Activated naive CD4-positive, alpha-beta T cell treated with anti-CD3 and anti-CD28 coated beads, Interleukin-2, amount 10 ng/mL, durations not matched to agents 7 days and 5 days (primary cell): ENCODE results near the gene NDUFV2.
A peak's percentile ranks its signal among the peaks of the same experiment; 100 is the strongest.

ENCODE experiments used
- CTCF ChIA-PET: fragments of 350-600 bp; sonication (Branson Sonifier 250); formaldehyde crosslinking; loops from one replicate; lab custom pipeline; 2021; ENCODE audit warnings: antibody characterized with exemption; lab: Charles Lee
- DNase-seq: peaks from one replicate; pipeline ENCODE4 v3.0.0-alpha.2; 2020
- H3K27ac Mint-ChIP-seq: one replicate; pipeline ENCODE4 v1.8.0; 2021; ENCODE audit warnings: mild to moderate bottlenecking, moderate library complexity, mixed read lengths
- H3K27me3 Mint-ChIP-seq: one replicate; pipeline ENCODE4 v1.8.0; 2021; ENCODE audit warnings: mild to moderate bottlenecking, mixed read lengths
- H3K36me3 Mint-ChIP-seq: one replicate; pipeline ENCODE4 v1.8.0; 2021; ENCODE audit warnings: mixed read lengths
- H3K4me1 Mint-ChIP-seq: one replicate; pipeline ENCODE4 v1.8.0; 2021; ENCODE audit warnings: mixed read lengths
- H3K4me3 Mint-ChIP-seq: one replicate; pipeline ENCODE4 v1.8.0; 2021; ENCODE audit warnings: mild to moderate bottlenecking, moderate library complexity, mixed read lengths
- H3K9me3 Mint-ChIP-seq: one replicate; pipeline ENCODE4 v1.8.0; 2021; ENCODE audit warnings: mixed read lengths

The NDUFV2 gene

DNA sequence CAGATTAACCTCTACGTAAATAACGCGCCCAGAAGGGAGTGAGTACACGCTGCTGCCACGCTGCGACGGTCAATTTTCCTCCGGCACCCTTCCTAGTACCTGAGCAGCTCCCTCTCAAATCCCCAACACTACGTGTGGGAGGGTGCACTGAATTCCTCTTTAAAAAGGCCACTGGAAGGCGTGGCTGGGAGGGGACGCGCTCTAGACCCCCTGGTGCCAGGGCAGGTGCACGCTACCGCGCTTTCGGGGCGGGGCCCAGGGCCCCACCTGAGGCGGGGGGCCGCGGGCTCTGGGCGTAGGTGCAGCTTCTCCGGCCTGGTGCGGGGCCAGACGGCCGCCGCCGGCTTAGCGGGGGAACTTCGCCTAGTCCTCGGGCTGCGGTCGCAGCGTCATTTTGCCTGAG lies 33.4 kb downstream of the NDUFV2 start:
- Mint-ChIP-seq H3K36me3 (peaks cover 39% of the 10 kb centered on the region), H3K27me3 (peaks cover 7% of the 10 kb centered on the region), H3K4me3 (peak overlapping the region; percentile 96), H3K4me1 (peaks cover 55% of the 10 kb centered on the region), H3K27ac (peak overlapping the region; percentile 100), H3K9me3 (no peaks in the 10 kb centered on the region)
- DNase-seq = no peak
- CTCF ChIA-PET = interaction anchor here (0.8 to 1.1 kb wide), 3 partner anchors 32 to 64 kb away, joined by 3 to 5 read pairs (median 3); no protein-coding TSS in a partner anchor

DNA sequence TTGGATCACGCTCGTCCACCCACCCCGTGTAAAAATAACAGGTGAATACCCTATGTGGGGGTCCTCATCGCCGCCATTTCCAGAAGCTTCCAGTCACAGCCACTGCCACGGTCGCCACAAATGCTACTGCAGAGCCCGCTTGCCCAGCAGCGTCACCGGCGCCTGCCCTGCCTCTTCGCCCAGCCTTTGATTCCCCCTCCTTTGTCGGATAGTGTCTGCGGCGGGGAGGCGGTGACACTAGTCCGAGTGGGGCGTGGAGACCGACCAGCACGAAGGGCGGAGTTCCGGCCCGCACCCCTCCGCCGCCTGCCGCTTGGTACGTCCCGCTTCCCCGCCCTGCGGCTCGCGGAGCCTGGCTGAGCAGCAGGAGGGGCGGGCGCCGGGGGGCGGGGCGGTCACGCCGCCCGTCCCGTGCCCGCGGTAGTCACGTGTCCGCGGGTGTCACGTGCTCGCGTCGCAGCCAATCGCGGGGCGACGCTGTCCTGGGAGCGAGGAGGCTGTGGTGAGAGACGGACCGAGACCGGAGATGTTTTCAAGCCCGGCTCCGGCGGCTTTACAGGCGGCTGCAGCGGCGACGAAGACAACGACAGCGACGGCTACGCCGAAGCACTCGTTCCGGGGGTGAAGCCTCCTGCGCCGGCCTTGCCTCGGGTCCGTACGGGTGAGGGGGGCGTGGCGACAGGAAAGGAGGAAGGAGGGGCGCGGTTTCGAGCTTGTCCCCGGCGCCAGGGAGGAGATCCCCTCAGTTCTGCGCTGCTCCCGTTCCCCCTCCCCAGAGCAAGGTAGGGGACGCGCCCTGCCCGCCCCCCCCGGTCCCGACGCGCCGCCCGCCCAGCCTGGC lies 34.0 kb downstream of the NDUFV2 start, which contains the start of gene ANKRD12:
ANKRD12 (plus strand) TSS at position 467 of the 841 bp plus-strand sequence. CDS start 45,652 bp downstream, outside the sequence.
- CTCF ChIA-PET = interaction anchor here (0.6 to 1.0 kb wide), 3 partner anchors 63 to 203 kb away, joined by 3 to 4 read pairs (median 3); no protein-coding TSS in a partner anchor
- Mint-ChIP-seq H3K27me3 (peaks cover 7% of the 10 kb centered on the region), H3K36me3 (peaks cover 38% of the 10 kb centered on the region), H3K9me3 (no peaks in the 10 kb centered on the region), H3K4me1 (peaks cover 61% of the 10 kb centered on the region), H3K4me3 (peak within 1 kb of the TSS; percentile 96), H3K27ac (peak within 1 kb of the TSS; percentile 100)
- DNase-seq = peak; percentile 98

DNA sequence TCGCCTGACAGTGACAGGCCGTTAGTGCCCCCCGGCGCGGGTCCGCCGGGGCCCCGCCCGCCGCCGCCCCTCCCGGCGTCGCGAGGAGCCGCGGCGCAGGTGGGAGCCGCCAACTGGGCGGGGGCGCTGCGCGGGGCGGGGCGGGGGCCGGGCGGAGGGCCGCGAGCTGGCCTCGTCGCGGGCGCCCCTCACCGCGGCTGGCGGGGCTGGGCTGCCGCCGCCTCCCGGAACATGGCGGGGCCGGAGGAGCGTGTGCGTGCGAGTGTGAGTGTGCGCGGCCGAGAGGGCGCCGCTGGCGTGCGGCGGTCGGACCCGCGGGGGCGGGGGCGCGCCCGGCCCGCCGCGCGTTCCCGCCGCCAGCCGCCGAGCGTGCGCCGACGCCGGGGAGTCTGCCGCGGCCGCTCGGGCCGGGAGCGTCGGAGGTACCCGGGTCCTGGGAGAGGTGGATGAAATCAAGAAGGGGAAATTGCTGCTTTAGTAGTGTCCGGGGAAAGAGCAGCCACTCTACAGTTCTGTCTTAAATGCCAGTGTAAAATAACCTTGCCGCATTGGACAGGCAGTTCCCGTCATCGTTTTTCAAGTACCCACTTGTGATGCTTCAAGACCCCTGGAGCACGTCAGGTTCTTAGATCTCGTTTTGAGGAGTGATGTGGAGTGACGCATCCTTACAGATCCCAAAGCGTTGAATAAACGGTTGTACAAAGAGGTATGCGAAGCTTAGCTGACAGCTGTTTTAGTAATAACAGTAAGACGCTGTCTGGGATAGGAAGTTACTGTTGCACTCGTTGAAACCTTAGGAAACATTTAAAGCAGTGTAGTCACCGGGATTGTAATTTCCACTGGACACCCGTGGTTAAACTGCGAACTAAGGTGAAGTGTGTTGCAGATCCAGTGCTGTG lies 34.9 kb downstream of the NDUFV2 start:
- DNase-seq = peak; percentile 78
- peaks cover 7% of the 10 kb centered on the region for H3K27me3 Mint-ChIP-seq
- peaks cover 67% of the 10 kb centered on the region for H3K4me1 Mint-ChIP-seq
- peaks cover 38% of the 10 kb centered on the region for H3K36me3 Mint-ChIP-seq
- no peaks in the 10 kb centered on the region for H3K9me3 Mint-ChIP-seq
- CTCF ChIA-PET = interaction anchor here (0.6 to 1.9 kb wide), 7 partner anchors 12 to 202 kb away, joined by 3 to 8 read pairs (median 4); no protein-coding TSS in a partner anchor
- H3K4me3 Mint-ChIP-seq = peak overlapping the region; percentile 96
- H3K27ac Mint-ChIP-seq = peak overlapping the region; percentile 98

- Mint-ChIP-seq H3K27me3 (peaks cover 7% of the 10 kb centered on the region), H3K36me3 (peaks cover 34% of the 10 kb centered on the region)
- CTCF ChIA-PET = interaction anchor here (1.3 to 3.0 kb wide), 5 partner anchors 30 to 57 kb away, joined by 3 to 10 read pairs (median 8); no protein-coding TSS in a partner anchor
Observed at GRCh38 chr18:9139400-9140039, 37.0 kb downstream of the NDUFV2 start.

DNA sequence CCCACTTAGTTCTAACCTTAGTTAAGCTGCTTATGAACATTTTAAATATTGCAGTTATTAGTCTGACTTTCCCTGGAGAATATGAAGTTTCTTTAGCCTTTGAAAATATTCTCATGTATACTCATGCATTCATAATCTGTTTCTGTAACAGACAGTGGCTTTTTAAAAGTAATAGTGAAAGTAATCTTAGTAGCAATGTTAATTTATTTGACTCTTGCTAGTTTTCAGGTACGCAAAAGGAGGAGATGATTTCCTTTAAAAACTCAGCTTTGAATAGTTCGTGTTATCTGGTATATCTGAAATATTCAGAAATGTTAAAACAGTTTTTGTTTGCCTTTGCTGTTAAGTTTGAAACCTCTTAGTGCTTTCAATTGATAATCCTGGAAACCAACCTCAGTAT lies 37.9 kb downstream of the NDUFV2 start:
- H3K27me3 Mint-ChIP-seq = peaks cover 7% of the 10 kb centered on the region
- peak overlapping the region; percentile 94 for H3K27ac Mint-ChIP-seq
- CTCF ChIA-PET = interaction anchor here (1.6 to 3.0 kb wide), 3 partner anchors 31 to 58 kb away, joined by 7 to 10 read pairs (median 8); no protein-coding TSS in a partner anchor
- peak overlapping the region; percentile 91 for H3K4me3 Mint-ChIP-seq
- DNase-seq = no peak
- H3K9me3 Mint-ChIP-seq = no peaks in the 10 kb centered on the region
- H3K4me1 Mint-ChIP-seq = peaks cover 71% of the 10 kb centered on the region
- H3K36me3 Mint-ChIP-seq = peaks cover 31% of the 10 kb centered on the region

More at GRCh38 chr18:9139400-9140039, 37.0 kb downstream of the NDUFV2 start:
- DNase-seq = no peak
- peak overlapping the region; percentile 91 for H3K4me3 Mint-ChIP-seq
- H3K9me3 Mint-ChIP-seq = no peaks in the 10 kb centered on the region
- peaks cover 71% of the 10 kb centered on the region for H3K4me1 Mint-ChIP-seq
- peak overlapping the region; percentile 94 for H3K27ac Mint-ChIP-seq

- Mint-ChIP-seq H3K27ac (peak overlapping the region; percentile 8), H3K27me3 (peaks cover 7% of the 10 kb centered on the region), H3K36me3 (peaks cover 26% of the 10 kb centered on the region), H3K4me1 (peaks cover 71% of the 10 kb centered on the region), H3K9me3 (no peaks in the 10 kb centered on the region), H3K4me3 (peak overlapping the region; percentile 91)
- CTCF ChIA-PET = interaction anchor here (0.8 to 3.0 kb wide), 3 partner anchors 50 to 68 kb away, joined by 3 to 10 read pairs (median 8); no protein-coding TSS in a partner anchor
- no peak for DNase-seq
Observed at GRCh38 chr18:9140984-9141383, 38.5 kb downstream of the NDUFV2 start.

- CTCF ChIA-PET = interaction anchor here (1.7 to 2.5 kb wide), 2 partner anchors 73 to 451 kb away, joined by 4 to 31 read pairs; no protein-coding TSS in a partner anchor
- peaks cover 10% of the 10 kb centered on the region for H3K36me3 Mint-ChIP-seq
- H3K9me3 Mint-ChIP-seq = no peaks in the 10 kb centered on the region
- H3K27me3 Mint-ChIP-seq = no peaks in the 10 kb centered on the region
- no peak overlapping the region for H3K4me3 Mint-ChIP-seq
- H3K27ac Mint-ChIP-seq = peak overlapping the region; percentile 63
- peaks cover 73% of the 10 kb centered on the region for H3K4me1 Mint-ChIP-seq
- DNase-seq = no peak
Observed at GRCh38 chr18:9146224-9146623, 43.7 kb downstream of the NDUFV2 start.

GRCh38 chr18:9147440-9148202 lies 45.1 kb downstream of the NDUFV2 start:
- DNase-seq = peak; percentile 38
- CTCF ChIA-PET = interaction anchor here (0.7 to 2.5 kb wide), 8 partner anchors 12 to 452 kb away, joined by 3 to 31 read pairs (median 4); no protein-coding TSS in a partner anchor
- H3K4me3 Mint-ChIP-seq = no peak overlapping the region
- H3K27ac Mint-ChIP-seq = peak overlapping the region; percentile 81
- no peaks in the 10 kb centered on the region for H3K27me3 Mint-ChIP-seq
- H3K4me1 Mint-ChIP-seq = peaks cover 70% of the 10 kb centered on the region
- H3K9me3 Mint-ChIP-seq = no peaks in the 10 kb centered on the region
- peaks cover 6% of the 10 kb centered on the region for H3K36me3 Mint-ChIP-seq

- Mint-ChIP-seq H3K4me3 (no peak overlapping the region), H3K4me1 (peaks cover 70% of the 10 kb centered on the region), H3K27ac (peak overlapping the region; percentile 81)
Observed at GRCh38 chr18:9148203-9148552, 45.7 kb downstream of the NDUFV2 start.

GRCh38 chr18:9150121-9150520 lies 47.6 kb downstream of the NDUFV2 start:
- H3K9me3 Mint-ChIP-seq = no peaks in the 10 kb centered on the region
- no peak for DNase-seq
- H3K4me1 Mint-ChIP-seq = peaks cover 64% of the 10 kb centered on the region
- H3K27ac Mint-ChIP-seq = no peak overlapping the region
- H3K36me3 Mint-ChIP-seq = peaks cover 10% of the 10 kb centered on the region
- H3K4me3 Mint-ChIP-seq = no peak overlapping the region
- no peaks in the 10 kb centered on the region for H3K27me3 Mint-ChIP-seq
- CTCF ChIA-PET = interaction anchor here (1.2 to 1.4 kb wide), 2 partner anchors 76 to 77 kb away, joined by 3 to 5 read pairs; no protein-coding TSS in a partner anchor

More at GRCh38 chr18:9148203-9148552, 45.7 kb downstream of the NDUFV2 start:
- Mint-ChIP-seq H3K9me3 (no peaks in the 10 kb centered on the region), H3K27me3 (no peaks in the 10 kb centered on the region), H3K36me3 (peaks cover 5% of the 10 kb centered on the region)
- no peak for DNase-seq
- CTCF ChIA-PET = interaction anchor here (0.7 to 2.5 kb wide), 7 partner anchors 12 to 453 kb away, joined by 3 to 31 read pairs (median 4); no protein-coding TSS in a partner anchor

DNA sequence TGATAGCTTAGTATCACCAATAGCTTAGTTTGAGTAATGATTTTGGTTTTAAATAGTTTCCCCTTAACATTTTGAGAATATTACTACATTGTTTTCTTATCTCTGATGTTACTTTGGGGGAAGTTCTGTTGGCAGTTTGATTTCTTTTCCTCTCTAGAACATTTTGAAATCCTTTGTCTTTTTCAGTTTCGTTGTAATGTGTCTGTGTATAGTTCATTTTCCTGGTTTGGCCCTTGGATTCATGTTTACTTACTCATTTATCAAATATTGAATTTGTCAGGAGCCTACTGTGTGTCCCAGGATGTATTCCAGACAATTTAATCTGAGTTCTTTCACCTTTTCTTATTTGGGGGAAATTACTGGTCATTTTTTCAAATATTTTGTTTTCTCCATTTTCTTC lies 50.8 kb downstream of the NDUFV2 start:
- peaks cover 51% of the 10 kb centered on the region for H3K4me1 Mint-ChIP-seq
- no peak overlapping the region for H3K4me3 Mint-ChIP-seq
- H3K27ac Mint-ChIP-seq = no peak overlapping the region
- no peaks in the 10 kb centered on the region for H3K27me3 Mint-ChIP-seq
- H3K36me3 Mint-ChIP-seq = peaks cover 18% of the 10 kb centered on the region
- CTCF ChIA-PET = no interaction called here
- DNase-seq = no peak
- H3K9me3 Mint-ChIP-seq = no peaks in the 10 kb centered on the region

DNA sequence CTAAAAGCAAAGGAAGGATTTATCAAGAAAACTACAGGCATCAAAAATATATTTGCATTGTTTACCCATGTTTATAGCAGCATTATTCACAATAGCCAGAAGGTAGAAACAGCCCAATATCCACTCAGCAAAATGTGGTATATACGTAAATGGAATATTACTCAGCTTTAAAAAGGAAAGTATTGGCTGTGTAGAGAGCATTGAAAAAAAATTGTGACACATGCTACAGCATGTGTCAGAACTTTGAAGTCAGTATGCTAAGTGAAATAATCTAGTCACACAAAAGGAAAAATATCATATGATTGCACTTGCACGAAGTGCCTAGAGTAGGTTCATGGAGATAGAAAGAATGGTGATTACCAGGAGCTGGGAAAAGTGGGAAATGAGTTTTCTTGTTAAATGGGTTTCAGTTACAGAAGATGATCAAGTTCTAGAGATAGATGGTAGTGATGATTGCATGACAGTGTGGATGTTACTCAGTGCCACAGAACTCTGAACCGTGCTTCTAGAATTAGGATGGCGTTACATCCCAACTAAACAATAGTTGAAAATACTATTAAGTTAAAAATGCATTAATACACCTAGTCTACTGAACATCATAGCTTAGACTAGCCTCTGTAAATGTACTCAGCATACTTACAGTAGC lies 54.2 kb downstream of the NDUFV2 start:
- Mint-ChIP-seq H3K36me3 (peaks cover 27% of the 10 kb centered on the region), H3K9me3 (no peaks in the 10 kb centered on the region), H3K27ac (no peak overlapping the region), H3K4me3 (no peak overlapping the region), H3K4me1 (peaks cover 42% of the 10 kb centered on the region), H3K27me3 (no peaks in the 10 kb centered on the region)
- CTCF ChIA-PET = no interaction called here
- no peak for DNase-seq
